ENCODE measurements around the gene STX8.

Gene STX8

DNA sequence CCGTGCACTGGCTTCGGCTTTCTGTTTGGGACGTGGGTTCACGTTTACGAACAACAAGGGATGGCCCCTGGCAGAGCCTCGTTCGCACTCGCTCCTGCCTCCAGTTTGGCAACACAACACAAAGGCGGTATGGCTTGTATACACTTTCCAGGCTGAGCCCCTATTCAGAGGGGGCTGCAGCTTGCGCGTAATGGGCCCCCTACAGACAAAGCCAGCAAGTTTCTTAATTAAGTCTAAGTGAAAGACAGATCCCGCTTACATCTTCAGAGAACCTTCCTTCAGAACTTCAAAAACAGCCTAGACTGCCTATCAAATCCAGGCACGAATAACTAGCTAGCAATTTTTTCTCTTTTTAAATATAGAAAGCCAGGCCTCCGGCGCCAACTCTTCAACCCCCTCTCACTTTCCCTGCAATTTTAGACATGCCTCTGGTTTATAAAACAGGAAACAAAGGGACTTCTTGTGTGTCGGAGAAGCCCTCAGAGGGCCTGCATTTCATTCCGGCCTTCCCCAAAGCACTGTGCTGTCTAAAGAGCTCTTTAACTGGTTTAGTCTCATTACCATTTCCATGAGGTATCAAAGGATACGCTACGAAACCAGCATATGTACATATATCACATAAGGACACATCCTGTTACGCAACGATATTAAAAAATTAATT lies 244.9 kb downstream of the STX8 start:
- TF ChIP-seq, protein P1, sequence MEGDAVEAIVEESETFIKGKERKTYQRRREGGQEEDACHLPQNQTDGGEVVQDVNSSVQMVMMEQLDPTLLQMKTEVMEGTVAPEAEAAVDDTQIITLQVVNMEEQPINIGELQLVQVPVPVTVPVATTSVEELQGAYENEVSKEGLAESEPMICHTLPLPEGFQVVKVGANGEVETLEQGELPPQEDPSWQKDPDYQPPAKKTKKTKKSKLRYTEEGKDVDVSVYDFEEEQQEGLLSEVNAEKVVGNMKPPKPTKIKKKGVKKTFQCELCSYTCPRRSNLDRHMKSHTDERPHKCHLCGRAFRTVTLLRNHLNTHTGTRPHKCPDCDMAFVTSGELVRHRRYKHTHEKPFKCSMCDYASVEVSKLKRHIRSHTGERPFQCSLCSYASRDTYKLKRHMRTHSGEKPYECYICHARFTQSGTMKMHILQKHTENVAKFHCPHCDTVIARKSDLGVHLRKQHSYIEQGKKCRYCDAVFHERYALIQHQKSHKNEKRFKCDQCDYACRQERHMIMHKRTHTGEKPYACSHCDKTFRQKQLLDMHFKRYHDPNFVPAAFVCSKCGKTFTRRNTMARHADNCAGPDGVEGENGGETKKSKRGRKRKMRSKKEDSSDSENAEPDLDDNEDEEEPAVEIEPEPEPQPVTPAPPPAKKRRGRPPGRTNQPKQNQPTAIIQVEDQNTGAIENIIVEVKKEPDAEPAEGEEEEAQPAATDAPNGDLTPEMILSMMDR (conservative IDR thresholded peaks at IDR 0.05): no peak
- H3K27ac ChIP-seq: no peak overlapping the region

DNA sequence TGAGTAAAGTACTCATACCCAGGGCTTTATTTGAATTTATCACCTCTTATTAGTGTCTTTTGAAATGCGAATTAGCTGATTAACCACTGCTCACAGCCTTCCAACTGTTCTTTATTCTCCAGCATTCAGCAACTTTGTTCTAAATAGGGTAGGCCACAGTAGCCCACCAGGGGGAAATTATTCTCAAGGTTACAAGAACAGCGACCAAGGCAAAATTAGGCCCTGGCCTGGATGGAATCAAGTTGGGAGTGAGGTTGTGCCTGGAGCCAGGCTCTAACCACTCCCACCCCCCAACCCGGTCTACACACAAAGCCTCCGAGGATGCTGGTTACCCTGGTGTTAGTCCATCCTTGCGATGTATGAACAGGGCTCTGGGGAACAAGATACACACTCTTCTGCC lies 245.5 kb downstream of the STX8 start:
- TF ChIP-seq, protein P1 (conservative IDR thresholded peaks at IDR 0.05): no peak
- H3K27ac ChIP-seq: no peak overlapping the region

DNA sequence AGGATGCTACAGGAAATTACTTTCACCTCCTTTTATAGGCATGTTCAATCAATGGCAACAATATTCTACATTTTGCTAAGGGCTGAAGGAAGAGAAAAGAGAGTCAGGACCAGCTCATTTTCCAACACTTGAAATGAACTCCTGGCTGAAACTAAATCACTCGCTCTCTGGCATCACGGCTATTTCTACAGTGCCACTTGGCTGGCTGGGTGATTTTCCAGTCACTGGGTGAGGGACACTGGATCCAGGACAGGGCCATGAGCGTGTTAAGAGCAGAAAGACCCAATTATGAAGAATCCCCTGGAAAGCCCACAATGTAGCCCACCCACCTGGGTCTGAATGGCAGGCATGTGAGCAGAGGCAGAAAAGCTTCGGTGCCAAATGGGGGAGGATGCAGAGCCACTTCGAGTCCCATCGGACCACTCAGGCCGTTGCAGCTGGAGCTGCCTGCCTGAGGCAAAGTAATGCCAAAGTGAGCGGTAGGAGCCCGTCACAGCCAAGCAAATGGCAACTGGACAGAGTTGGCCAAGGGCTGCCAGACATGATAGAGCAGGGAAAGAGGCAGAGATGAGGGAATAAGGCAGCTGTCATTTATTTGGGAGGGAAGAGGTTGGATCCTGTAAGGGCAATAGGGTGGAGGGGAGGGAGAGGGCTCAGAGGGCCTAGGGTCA lies 246.2 kb downstream of the STX8 start:
- TF ChIP-seq, protein P1 (conservative IDR thresholded peaks at IDR 0.05): no peak
- H3K27ac ChIP-seq: no peak overlapping the region

DNA sequence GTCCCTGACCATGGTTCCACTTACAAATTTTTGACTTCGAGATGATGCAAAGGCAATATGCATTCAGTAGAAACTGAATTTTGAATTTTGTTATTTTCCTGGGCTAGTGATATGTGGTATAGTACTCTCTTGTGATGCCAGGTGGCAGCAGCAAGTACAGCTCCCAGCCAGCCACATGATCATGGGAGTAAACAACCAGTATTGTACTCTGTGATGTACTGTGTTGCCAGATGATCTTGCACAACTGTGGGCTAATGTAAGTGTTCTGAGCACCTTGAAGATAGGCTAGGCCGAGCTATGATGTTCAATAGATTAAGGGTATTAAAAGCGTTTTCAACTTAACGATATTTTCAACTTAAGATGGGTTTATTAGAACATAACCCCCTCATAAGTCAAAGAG lies 250.8 kb downstream of the STX8 start:
- TF ChIP-seq, protein P1 (conservative IDR thresholded peaks at IDR 0.05): no peak
- no peak overlapping the region for H3K27ac ChIP-seq

DNA sequence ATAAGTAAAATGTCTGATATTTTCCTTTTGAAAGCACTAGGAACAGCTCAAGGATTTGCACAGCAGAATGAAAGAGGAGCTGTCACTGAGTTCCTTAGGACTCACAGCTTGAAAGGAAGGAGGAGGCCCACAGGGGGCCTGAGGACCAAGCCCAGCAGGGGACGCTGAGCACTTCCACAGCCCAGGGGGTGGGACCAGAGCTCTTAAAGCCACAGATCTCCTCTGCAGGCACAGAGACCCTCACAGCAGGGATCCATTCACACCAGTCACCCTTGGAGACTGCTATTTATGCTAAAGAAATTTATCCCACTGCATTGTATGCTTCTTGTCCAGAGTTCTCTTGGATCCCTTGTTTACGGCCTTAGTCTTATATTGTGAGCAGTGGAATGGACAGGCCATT lies 253.3 kb downstream of the STX8 start:
- TF ChIP-seq, protein P1 (conservative IDR thresholded peaks at IDR 0.05): no peak

DNA sequence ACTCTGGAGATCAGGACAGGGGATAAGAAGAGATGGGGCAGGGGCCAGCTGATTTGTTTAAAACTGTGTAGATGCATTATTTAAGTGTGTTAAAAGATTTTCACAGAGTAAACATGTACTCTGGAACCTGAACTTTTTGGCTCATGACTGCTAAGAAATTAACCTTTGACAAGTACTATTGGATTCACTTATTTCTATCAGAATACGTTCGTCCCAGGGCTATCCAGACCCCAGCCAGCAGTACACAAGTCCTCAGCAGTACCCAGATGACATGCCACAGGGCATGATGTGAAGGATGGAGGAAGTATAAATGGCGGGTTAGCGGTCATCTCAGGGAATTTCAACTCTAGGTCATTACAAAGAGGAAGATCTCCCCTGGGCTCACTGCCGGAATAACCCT lies 253.7 kb downstream of the STX8 start:
- TF ChIP-seq, protein P1 (conservative IDR thresholded peaks at IDR 0.05): no peak

More for the DNA sequence above, 253.3 kb downstream of the STX8 start:
- H3K27ac ChIP-seq: no peak overlapping the region

DNA sequence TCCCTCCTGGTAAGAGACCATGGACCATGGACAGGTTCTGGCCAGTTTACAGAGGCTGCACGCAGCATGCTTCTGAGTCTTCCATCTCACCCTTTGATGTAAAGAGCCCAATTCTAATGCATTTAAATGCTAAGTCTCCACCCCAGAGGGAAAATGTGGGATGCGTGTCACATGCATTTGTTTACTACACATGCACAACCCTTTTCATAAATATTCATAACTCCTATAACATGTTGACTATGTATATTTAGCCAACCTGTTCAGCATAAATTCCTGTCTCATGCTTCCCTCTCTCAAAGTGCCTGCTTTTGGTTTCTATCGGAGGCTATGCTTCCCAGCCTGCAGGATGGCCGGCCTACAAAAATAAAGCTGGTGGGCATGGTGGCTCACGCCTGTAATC lies 260.3 kb downstream of the STX8 start:
- TF ChIP-seq, protein P1 (conservative IDR thresholded peaks at IDR 0.05): no peak

More for the DNA sequence above, 253.7 kb downstream of the STX8 start:
- no peak overlapping the region for H3K27ac ChIP-seq

More for the DNA sequence above, 260.3 kb downstream of the STX8 start:
- H3K27ac ChIP-seq: no peak overlapping the region

Data from VCaP (cell line).